Loucy (cell line): Measurements from ENCODE around the gene CCM2L.

Experiments used
- H2AFZ ChIP-seq: fragments of 200-600 bp; sonication (generic); 2 replicates; pipeline ENCODE4 v1.6.0; 2016; ENCODE audit warnings: antibody characterized with exemption, mild to moderate bottlenecking, low read length, moderate library complexity
- H3F3A ChIP-seq: fragments of 200-600 bp; 2 replicates; pipeline ENCODE4 v1.6.0; 2016; ENCODE audit warnings: antibody characterized with exemption, low read depth, mild to moderate bottlenecking
- H3K27me3 ChIP-seq: fragments of 200-600 bp; sonication (generic); 2 replicates; pipeline ENCODE4 v1.6.1; 2014; ENCODE audit warnings: low read length, mild to moderate bottlenecking; ENCODE audit not compliant: insufficient read depth, poor library complexity, severe bottlenecking
- H3K36me3 ChIP-seq: fragments of 200-600 bp; sonication (generic); 2 replicates; pipeline ENCODE4 v1.6.1; 2016; ENCODE audit warnings: low read length; ENCODE audit not compliant: insufficient read depth
- H3K4me1 ChIP-seq: fragments of 200-600 bp; sonication (generic); 2 replicates; pipeline ENCODE4 v1.5.1; 2014; ENCODE audit warnings: low read length, mild to moderate bottlenecking; ENCODE audit not compliant: insufficient read depth, poor library complexity, severe bottlenecking
- H3K4me2 ChIP-seq: fragments of 200-600 bp; sonication (generic); 2 replicates; pipeline ENCODE4 v1.6.0; 2014; ENCODE audit warnings: antibody characterized with exemption, low read length, low read depth, mild to moderate bottlenecking; ENCODE audit not compliant: poor library complexity, severe bottlenecking
- H3K4me3 ChIP-seq: fragments of 200-600 bp; sonication (generic); 2 replicates; pipeline ENCODE4 v1.5.1; 2014; ENCODE audit warnings: low read length, mild to moderate bottlenecking, mixed read lengths; ENCODE audit not compliant: poor library complexity, severe bottlenecking
- H3K79me2 ChIP-seq: fragments of 200-600 bp; sonication (generic); 2 replicates; pipeline ENCODE4 v1.6.1; 2014; ENCODE audit warnings: low read length; ENCODE audit not compliant: insufficient read depth
- H3K9ac ChIP-seq: fragments of 200-600 bp; sonication (generic); 2 replicates; pipeline ENCODE4 v1.6.0; 2014; ENCODE audit warnings: mild to moderate bottlenecking, low read depth, low read length, moderate library complexity; ENCODE audit not compliant: poor library complexity, severe bottlenecking
- H3K9me2 ChIP-seq: fragments of 200-600 bp; sonication (generic); replicated peaks from 2 replicates; pipeline ENCODE4 v1.6.1; 2016; ENCODE audit warnings: low read depth, low read length, mixed read lengths
- H3K9me3 ChIP-seq: fragments of 200-600 bp; sonication (generic); 2 replicates; pipeline ENCODE4 v1.6.1; 2014; ENCODE audit warnings: mild to moderate bottlenecking, antibody characterized with exemption, low read length, low read depth; ENCODE audit not compliant: insufficient read depth
- H4K20me1 ChIP-seq: fragments of 200-600 bp; sonication (generic); 2 replicates; pipeline ENCODE4 v1.6.0; 2014; ENCODE audit warnings: antibody characterized with exemption, low read length, mild to moderate bottlenecking; ENCODE audit not compliant: insufficient read depth, poor library complexity, severe bottlenecking
- CTCF ChIP-seq: fragments of 200-600 bp; sonication (generic); conservative IDR thresholded peaks from 2 replicates; pipeline ENCODE4 v1.5.1; 2014; ENCODE audit warnings: mild to moderate bottlenecking, antibody characterized with exemption, low read length
- EZH2phosphoT487 ChIP-seq: fragments of 200-600 bp; IDR thresholded peaks from 2 replicates; pipeline ENCODE4 v1.6.1; 2018; ENCODE audit warnings: antibody characterized with exemption, mild to moderate bottlenecking, moderate library complexity, borderline replicate concordance

The CCM2L gene

GRCh38 chr20:31974951-31975487, 35.2 kb upstream of the CCM2L start:
- Histone ChIP-seq H3K4me2 (no peak overlapping the region), H3F3A (no peaks in the 10 kb centered on the region), H2AFZ (no peak overlapping the region), H4K20me1 (no peaks in the 10 kb centered on the region), H3K27me3 (no peaks in the 10 kb centered on the region), H3K4me3 (no peak overlapping the region), H3K9me2 (no peaks in the 10 kb centered on the region), H3K9me3 (no peaks in the 10 kb centered on the region), H3K4me1 (peaks cover 4% of the 10 kb centered on the region), H3K36me3 (no peaks in the 10 kb centered on the region), H3K9ac (no peak overlapping the region), H3K79me2 (no peaks in the 10 kb centered on the region)
- no peak for TF ChIP-seq CTCF
- TF ChIP-seq EZH2phosphoT487: no peak

- H3K9me2 ChIP-seq: no peaks in the 10 kb centered on the region
- no peaks in the 10 kb centered on the region for H3F3A ChIP-seq
- H3K4me1 ChIP-seq: peaks cover 4% of the 10 kb centered on the region
- H3K9me3 ChIP-seq: no peaks in the 10 kb centered on the region
- H4K20me1 ChIP-seq: no peaks in the 10 kb centered on the region
- H3K27me3 ChIP-seq: no peaks in the 10 kb centered on the region
- H3K4me3 ChIP-seq: no peak overlapping the region
- H3K9ac ChIP-seq: no peak overlapping the region
- no peak overlapping the region for H3K4me2 ChIP-seq
- H2AFZ ChIP-seq: no peak overlapping the region
- no peaks in the 10 kb centered on the region for H3K79me2 ChIP-seq
- no peaks in the 10 kb centered on the region for H3K36me3 ChIP-seq
- TF ChIP-seq CTCF (no peak), EZH2phosphoT487 (no peak)
These were observed 34.4 kb upstream of the CCM2L start for GRCh38 chr20:31975874-31976273.

- H3F3A ChIP-seq: no peaks in the 10 kb centered on the region
These were observed 33.2 kb upstream of the CCM2L start for GRCh38 chr20:31977080-31977479.

More at GRCh38 chr20:31977080-31977479, 33.2 kb upstream of the CCM2L start:
- Histone ChIP-seq H4K20me1 (no peaks in the 10 kb centered on the region), H2AFZ (no peak overlapping the region), H3K36me3 (no peaks in the 10 kb centered on the region), H3K27me3 (no peaks in the 10 kb centered on the region), H3K4me2 (no peak overlapping the region), H3K9ac (no peak overlapping the region), H3K79me2 (no peaks in the 10 kb centered on the region), H3K4me1 (peaks cover 4% of the 10 kb centered on the region), H3K4me3 (no peak overlapping the region), H3K9me3 (no peaks in the 10 kb centered on the region), H3K9me2 (no peaks in the 10 kb centered on the region)
- no peak for TF ChIP-seq EZH2phosphoT487
- no peak for TF ChIP-seq CTCF
